ENCODE results near the gene LGALS7.

DNA sequence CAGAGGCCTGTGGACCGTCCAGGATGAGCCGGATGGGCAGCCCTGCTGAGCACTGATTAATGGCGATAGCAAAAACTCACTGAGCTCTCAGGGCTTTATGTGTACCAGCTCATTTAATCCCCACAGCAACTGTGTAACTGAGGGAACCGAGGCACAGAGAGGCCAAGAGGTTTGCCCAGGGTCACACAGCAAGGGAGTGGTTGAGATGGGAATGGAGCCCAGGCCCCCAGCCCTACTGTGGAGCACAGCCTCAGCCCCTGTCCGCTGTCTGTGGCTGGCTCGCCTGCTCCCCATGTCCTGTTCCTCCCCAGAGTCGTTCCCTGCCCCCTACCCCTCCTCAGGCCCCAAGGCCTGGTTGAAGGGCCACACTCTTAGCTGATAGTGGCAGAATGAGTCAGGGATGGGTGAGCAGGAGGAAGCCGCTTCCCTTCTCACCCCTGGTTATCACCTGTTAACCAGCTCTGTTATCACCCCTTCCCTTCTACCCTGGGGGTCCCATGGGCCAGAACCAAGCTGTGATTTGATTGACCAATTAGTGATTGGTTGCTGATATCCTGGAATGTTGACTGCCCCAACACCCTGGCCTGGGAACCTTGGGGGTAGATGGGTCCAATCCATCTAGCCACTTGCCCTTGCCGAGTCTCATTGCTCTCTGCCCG lies 50.2 kb downstream of the LGALS7 start:
- TF ChIP-seq CTCF (conservative IDR thresholded peaks at IDR 0.05; ENCODE audit: low read depth, low read length) (no peak), CEBPB (IDR thresholded peaks at IDR 0.05; ENCODE audit: low read depth, low read length) (no peak), RAD21 (IDR thresholded peaks at IDR 0.05; ENCODE audit: low read length) (no peak), MAFK (IDR thresholded peaks at IDR 0.05; ENCODE audit: low read depth, low read length) (no peak), RFX5 (IDR thresholded peaks at IDR 0.05; ENCODE audit: low read depth, low read length) (no peak), BHLHE40 (IDR thresholded peaks at IDR 0.05; ENCODE audit: low read depth, low read length) (no peak), FOS (IDR thresholded peaks at IDR 0.05; ENCODE audit: low read depth, low read length) (no peak), POLR2A (IDR thresholded peaks at IDR 0.05; ENCODE audit: low read depth, low read length) (no peak), RCOR1 (IDR thresholded peaks at IDR 0.05; ENCODE audit: insufficient replicate concordance, low read length) (no peak), SMC3 (IDR thresholded peaks at IDR 0.05; ENCODE audit: low read depth, low read length) (no peak), CHD1 (IDR thresholded peaks at IDR 0.05; ENCODE audit: low read depth, low read length) (no peak), MAZ (IDR thresholded peaks at IDR 0.05; ENCODE audit: borderline replicate concordance, low read depth, low read length) (no peak)
- TF ChIP-seq, protein P1, sequence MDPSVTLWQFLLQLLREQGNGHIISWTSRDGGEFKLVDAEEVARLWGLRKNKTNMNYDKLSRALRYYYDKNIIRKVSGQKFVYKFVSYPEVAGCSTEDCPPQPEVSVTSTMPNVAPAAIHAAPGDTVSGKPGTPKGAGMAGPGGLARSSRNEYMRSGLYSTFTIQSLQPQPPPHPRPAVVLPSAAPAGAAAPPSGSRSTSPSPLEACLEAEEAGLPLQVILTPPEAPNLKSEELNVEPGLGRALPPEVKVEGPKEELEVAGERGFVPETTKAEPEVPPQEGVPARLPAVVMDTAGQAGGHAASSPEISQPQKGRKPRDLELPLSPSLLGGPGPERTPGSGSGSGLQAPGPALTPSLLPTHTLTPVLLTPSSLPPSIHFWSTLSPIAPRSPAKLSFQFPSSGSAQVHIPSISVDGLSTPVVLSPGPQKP (IDR thresholded peaks at IDR 0.05; ENCODE audit: borderline replicate concordance, low read depth, low read length) = no peak
- TF ChIP-seq, protein P2, sequence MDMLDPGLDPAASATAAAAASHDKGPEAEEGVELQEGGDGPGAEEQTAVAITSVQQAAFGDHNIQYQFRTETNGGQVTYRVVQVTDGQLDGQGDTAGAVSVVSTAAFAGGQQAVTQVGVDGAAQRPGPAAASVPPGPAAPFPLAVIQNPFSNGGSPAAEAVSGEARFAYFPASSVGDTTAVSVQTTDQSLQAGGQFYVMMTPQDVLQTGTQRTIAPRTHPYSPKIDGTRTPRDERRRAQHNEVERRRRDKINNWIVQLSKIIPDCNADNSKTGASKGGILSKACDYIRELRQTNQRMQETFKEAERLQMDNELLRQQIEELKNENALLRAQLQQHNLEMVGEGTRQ (IDR thresholded peaks at IDR 0.05; ENCODE audit: low read depth, low read length) = no peak
